H9 (cell line): ENCODE data around the gene FUT8. TPM values are rescaled to one million over a fixed set of nuclear protein-coding genes. Genes with fewer than 3 reads are reported as not detected.
A peak's percentile ranks its signal among the peaks of the same experiment; 100 is the strongest.

Source experiments
- DNase-seq: peaks from one replicate; pipeline ENCODE4 v3.0.0-alpha.2; 2017
- H2AFZ ChIP-seq: one replicate; pipeline ENCODE4 v1.6.1; 2013; ENCODE audit warnings: mild to moderate bottlenecking, low read length, control low read depth, moderate library complexity
- H2AK5ac ChIP-seq: 2 replicates; pipeline ENCODE4 v1.6.1; 2013; ENCODE audit warnings: low read length, control low read depth, mixed read lengths; ENCODE audit not compliant: insufficient read length
- H2BK120ac ChIP-seq: one replicate; pipeline ENCODE4 v1.6.1; 2013; ENCODE audit warnings: low read depth, mild to moderate bottlenecking, low read length, control low read depth, inconsistent platforms; ENCODE audit not compliant: poor library complexity, severe bottlenecking
- H2BK12ac ChIP-seq: 2 replicates; pipeline ENCODE4 v1.6.1; 2013; ENCODE audit warnings: low read length, control low read depth, mixed read lengths, low read depth; ENCODE audit not compliant: insufficient read length
- H2BK15ac ChIP-seq: 2 replicates; pipeline ENCODE4 v1.6.1; 2013; ENCODE audit warnings: low read depth, low read length, control low read depth
- H2BK20ac ChIP-seq: one replicate; pipeline ENCODE4 v1.6.1; 2013; ENCODE audit warnings: low read depth, mild to moderate bottlenecking, low read length, control low read depth, inconsistent platforms; ENCODE audit not compliant: poor library complexity, severe bottlenecking
- H2BK5ac ChIP-seq: 2 replicates; pipeline ENCODE4 v1.6.1; 2013; ENCODE audit warnings: low read length, control low read depth, mixed read lengths; ENCODE audit not compliant: insufficient read length
- H3K14ac ChIP-seq: 2 replicates; pipeline ENCODE4 v1.6.1; 2013; ENCODE audit warnings: low read length, control low read depth; ENCODE audit not compliant: insufficient read depth
- H3K18ac ChIP-seq: 2 replicates; pipeline ENCODE4 v1.6.1; 2013; ENCODE audit warnings: low read depth, mild to moderate bottlenecking, mixed read lengths, low read length, control low read depth; ENCODE audit not compliant: insufficient read length
- H3K23ac ChIP-seq: 2 replicates; pipeline ENCODE4 v1.6.1; 2013; ENCODE audit warnings: low read length, control low read depth, mixed read lengths, low read depth; ENCODE audit not compliant: insufficient read length
- H3K23me2 ChIP-seq: 2 replicates; pipeline ENCODE4 v1.6.1; 2013; ENCODE audit warnings: low read depth, mild to moderate bottlenecking, mixed read lengths, low read length, control low read depth; ENCODE audit not compliant: insufficient read length, poor library complexity, severe bottlenecking
- H3K27ac ChIP-seq: 2 replicates; pipeline ENCODE4 v1.5.1; 2013; ENCODE audit warnings: low read length, control low read depth, mixed read lengths, low read depth; ENCODE audit not compliant: insufficient read length
- H3K27me3 ChIP-seq: 2 replicates; pipeline ENCODE4 v1.6.1; 2013; ENCODE audit warnings: low read length, control low read depth, inconsistent platforms; ENCODE audit not compliant: insufficient read depth
- H3K4ac ChIP-seq: 2 replicates; pipeline ENCODE4 v1.6.1; 2013; ENCODE audit warnings: low read depth, mild to moderate bottlenecking, control low read depth, inconsistent platforms, low read length, moderate library complexity
- H3K4me1 ChIP-seq: 2 replicates; pipeline ENCODE4 v1.6.1; 2013; ENCODE audit warnings: low read length, control low read depth, inconsistent platforms; ENCODE audit not compliant: insufficient read depth
- H3K4me2 ChIP-seq: 2 replicates; pipeline ENCODE4 v1.6.1; 2013; ENCODE audit warnings: low read length, control low read depth, mixed read lengths; ENCODE audit not compliant: insufficient read length, insufficient read depth
- H3K56ac ChIP-seq: 2 replicates; pipeline ENCODE4 v1.6.1; 2013; ENCODE audit warnings: low read depth, mild to moderate bottlenecking, mixed read lengths, low read length, control low read depth; ENCODE audit not compliant: insufficient read length
- H3K79me1 ChIP-seq: 2 replicates; pipeline ENCODE4 v1.6.1; 2013; ENCODE audit warnings: low read depth, mild to moderate bottlenecking, moderate library complexity, low read length, control low read depth, inconsistent platforms; ENCODE audit not compliant: insufficient read depth, poor library complexity, severe bottlenecking
- H3K79me2 ChIP-seq: 2 replicates; pipeline ENCODE4 v1.6.1; 2013; ENCODE audit warnings: low read length, control low read depth, inconsistent platforms; ENCODE audit not compliant: insufficient read depth
- H3K9ac ChIP-seq: 2 replicates; pipeline ENCODE4 v1.6.1; 2013; ENCODE audit warnings: low read length, control low read depth, mixed read lengths; ENCODE audit not compliant: insufficient read length; ENCODE audit errors: extremely low read depth
- H3K9me3 ChIP-seq: one replicate; pipeline ENCODE4 v1.6.1; 2013; ENCODE audit warnings: low read depth, low read length, inconsistent platforms; ENCODE audit not compliant: control insufficient read depth
- H3T11ph ChIP-seq: one replicate; pipeline ENCODE4 v1.6.1; 2013; ENCODE audit warnings: mild to moderate bottlenecking, low read length, control low read depth, inconsistent platforms
- H4K20me1 ChIP-seq: one replicate; pipeline ENCODE4 v1.6.1; 2013; ENCODE audit not compliant: control insufficient read depth, insufficient read length, insufficient read depth
- H4K5ac ChIP-seq: 2 replicates; pipeline ENCODE4 v1.6.1; 2013; ENCODE audit warnings: low read depth, mild to moderate bottlenecking, mixed read lengths, low read length, control low read depth; ENCODE audit not compliant: insufficient read length
- H4K8ac ChIP-seq: replicated peaks from 2 replicates; pipeline ENCODE4 v1.6.1; 2013; ENCODE audit warnings: low read length, control low read depth, mixed read lengths, low read depth; ENCODE audit not compliant: insufficient read length
- H4K91ac ChIP-seq: 2 replicates; pipeline ENCODE4 v1.6.1; 2013; ENCODE audit warnings: low read depth, mild to moderate bottlenecking, moderate library complexity, mixed read lengths, low read length, control low read depth; ENCODE audit not compliant: insufficient read length
- H3K27ac Mint-ChIP-seq, 3 experiments: 2 replicates in 2 of 3; 3 replicates in 1 of 3; pipeline ENCODE4 v1.8.0; 2020 to 2021; ENCODE audit warnings: mixed read lengths in 3 of 3, mild to moderate bottlenecking in 1 of 3, moderate library complexity in 1 of 3
- H3K27me3 Mint-ChIP-seq: 2 replicates; pipeline ENCODE4 v1.8.0; 2021; ENCODE audit warnings: low read depth, mild to moderate bottlenecking, moderate library complexity, mixed read lengths
- H3K36me3 Mint-ChIP-seq, 3 experiments: 2 replicates in 2 of 3; 3 replicates in 1 of 3; pipeline ENCODE4 v1.8.0; 2020 to 2021; ENCODE audit warnings: low read depth in 3 of 3, mixed read lengths in 3 of 3; ENCODE audit not compliant: insufficient read depth in 1 of 3
- H3K4me1 Mint-ChIP-seq, 2 experiments: 2 replicates each; pipeline ENCODE4 v1.8.0; 2020; ENCODE audit warnings: mixed read lengths in 2 of 2
- H3K4me3 Mint-ChIP-seq, 2 experiments: 2 replicates in 1 of 2; 3 replicates in 1 of 2; pipeline ENCODE4 v1.8.0; 2020 to 2021; ENCODE audit warnings: mild to moderate bottlenecking in 2 of 2, mixed read lengths in 2 of 2, moderate library complexity in 1 of 2
- H3K9me3 Mint-ChIP-seq, 2 experiments: 2 replicates in 1 of 2; 3 replicates in 1 of 2; pipeline ENCODE4 v1.8.0; 2020; ENCODE audit warnings: mild to moderate bottlenecking in 2 of 2, mixed read lengths in 2 of 2, moderate library complexity in 1 of 2
- total RNA-seq: library from RNA; stranded (reverse); gene quantifications from 2 replicates; pipeline ENCODE4 v1.2.1, GENCODE V29; 2021
- TF ChIP-seq, protein P1 (sequence below): fragments of 200-600 bp; sonication (generic); conservative IDR thresholded peaks from 3 replicates; pipeline ENCODE4 v1.8.0; 2021; ENCODE audit warnings: antibody characterized with exemption, mild to moderate bottlenecking

The FUT8 gene
- total RNA-seq, 1 experiment from 2014 or later, result 44.3 TPM

DNA sequence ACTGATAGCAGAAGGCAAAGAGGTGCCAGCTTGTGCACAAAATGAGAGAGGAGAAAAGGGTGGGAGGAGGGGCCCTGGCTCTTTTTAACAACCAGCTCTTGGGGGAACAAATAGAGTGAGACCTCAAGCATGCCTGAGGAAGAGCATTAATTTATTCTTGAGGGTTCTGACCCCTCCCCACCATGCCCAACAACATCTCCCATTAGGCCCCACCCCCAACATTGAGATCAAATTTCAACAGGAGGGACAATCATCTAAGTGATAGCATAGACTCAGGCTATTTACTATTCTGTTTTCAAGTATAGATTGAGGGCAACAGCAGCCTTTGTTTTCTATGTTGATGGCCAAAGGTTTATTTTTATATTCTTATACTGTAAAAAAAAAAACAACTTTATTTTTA, 59.7 kb downstream of the FUT8 start:
- no peak overlapping the region for H2BK120ac ChIP-seq
- H3K23me2 ChIP-seq, result no peaks in the 10 kb centered on the region
- H3K27ac Mint-ChIP-seq, result peak overlapping the region in 2 of 3 experiments; percentile 63 to 79; a peak in 3 of 7 replicates
- H3K79me1 ChIP-seq, result no peaks in the 10 kb centered on the region
- H2AK5ac ChIP-seq, result no peak overlapping the region
- H3K18ac ChIP-seq, result no peak overlapping the region
- H3K9ac ChIP-seq, result no peak overlapping the region
- no peaks in the 10 kb centered on the region; the same call in 1 of the 2 replicates for H3K27me3 Mint-ChIP-seq
- H3K4me3 Mint-ChIP-seq, result no peak overlapping the region
- H2BK15ac ChIP-seq, result no peak overlapping the region
- H3K36me3 Mint-ChIP-seq, result peaks cover 0 to 3% (median 2%) of the 10 kb centered on the region in 3 experiments; a peak in 2 of 7 replicates
- H3K4me2 ChIP-seq, result no peak overlapping the region
- H2BK5ac ChIP-seq, result no peak overlapping the region
- H3K27me3 ChIP-seq, result no peaks in the 10 kb centered on the region
- no peak overlapping the region for H3K14ac ChIP-seq
- TF ChIP-seq, protein P1, sequence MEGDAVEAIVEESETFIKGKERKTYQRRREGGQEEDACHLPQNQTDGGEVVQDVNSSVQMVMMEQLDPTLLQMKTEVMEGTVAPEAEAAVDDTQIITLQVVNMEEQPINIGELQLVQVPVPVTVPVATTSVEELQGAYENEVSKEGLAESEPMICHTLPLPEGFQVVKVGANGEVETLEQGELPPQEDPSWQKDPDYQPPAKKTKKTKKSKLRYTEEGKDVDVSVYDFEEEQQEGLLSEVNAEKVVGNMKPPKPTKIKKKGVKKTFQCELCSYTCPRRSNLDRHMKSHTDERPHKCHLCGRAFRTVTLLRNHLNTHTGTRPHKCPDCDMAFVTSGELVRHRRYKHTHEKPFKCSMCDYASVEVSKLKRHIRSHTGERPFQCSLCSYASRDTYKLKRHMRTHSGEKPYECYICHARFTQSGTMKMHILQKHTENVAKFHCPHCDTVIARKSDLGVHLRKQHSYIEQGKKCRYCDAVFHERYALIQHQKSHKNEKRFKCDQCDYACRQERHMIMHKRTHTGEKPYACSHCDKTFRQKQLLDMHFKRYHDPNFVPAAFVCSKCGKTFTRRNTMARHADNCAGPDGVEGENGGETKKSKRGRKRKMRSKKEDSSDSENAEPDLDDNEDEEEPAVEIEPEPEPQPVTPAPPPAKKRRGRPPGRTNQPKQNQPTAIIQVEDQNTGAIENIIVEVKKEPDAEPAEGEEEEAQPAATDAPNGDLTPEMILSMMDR, result no peak
- H4K20me1 ChIP-seq, result no peaks in the 10 kb centered on the region
- H3K4ac ChIP-seq, result no peak overlapping the region
- H3K23ac ChIP-seq, result no peak overlapping the region
- peaks cover 42 to 55% of the 10 kb centered on the region in 2 experiments for H3K4me1 Mint-ChIP-seq
- no peak overlapping the region for H4K91ac ChIP-seq
- peaks cover 5% of the 10 kb centered on the region; the same call in 1 of the 2 replicates for H3K4me1 ChIP-seq
- H3K9me3 Mint-ChIP-seq, result no peaks in the 10 kb centered on the region; a peak in 1 of 5 replicates
- DNase-seq, result peak; percentile 38
- H2BK12ac ChIP-seq, result no peak overlapping the region
- no peak overlapping the region for H2AFZ ChIP-seq
- H4K8ac ChIP-seq, result no peak overlapping the region
- H3K56ac ChIP-seq, result no peak overlapping the region
- no peaks in the 10 kb centered on the region for H3K9me3 ChIP-seq
- H2BK20ac ChIP-seq, result no peak overlapping the region
- H3K79me2 ChIP-seq, result no peaks in the 10 kb centered on the region
- H3K27ac ChIP-seq, result no peak overlapping the region
- H3T11ph ChIP-seq, result no peak overlapping the region
- H4K5ac ChIP-seq, result no peak overlapping the region
